Naive thymus-derived CD4-positive, alpha-beta T cell (primary cell): ENCODE measurements around the gene PLCL2. TPM values are rescaled to one million over a fixed set of nuclear protein-coding genes. Genes with fewer than 3 reads are reported as not detected.
"Not testable (repeated sequence)": the region's sequence is repeated elsewhere in the genome, so short reads cannot be mapped to it uniquely, and the experiment has no call there.

ENCODE experiments used
- ATAC-seq: fragments of 150-1000 bp; cut with Tn5 transposase; 2 replicates; pipeline ENCODE4 v1.10.0; 2021; ENCODE audit warnings: mild to moderate bottlenecking, moderate library complexity
- CTCF ChIA-PET: fragments of 350-600 bp; sonication (Branson Sonifier 250); formaldehyde crosslinking; loops from one replicate; lab custom pipeline; 2021; ENCODE audit warnings: antibody characterized with exemption; lab: Charles Lee
- POLR2A ChIA-PET: fragments of 350-600 bp; sonication (Branson Sonifier 250); formaldehyde crosslinking; loops from one replicate; lab custom pipeline; 2021; ENCODE audit warnings: antibody characterized with exemption, inconsistent platforms; lab: Charles Lee
- DNase-seq, 9 donors: peaks; one replicate each; pipeline versions ENCODE4 v3.0.0 to v3.0.0-alpha.2; 2020 to 2022; ENCODE audit warnings: mixed read lengths in 1 of 9
- H3K27ac ChIP-seq: one replicate; pipeline ENCODE4 v1.7.0; 2013; ENCODE audit warnings: mild to moderate bottlenecking, low read depth, low read length, moderate library complexity
- H3K27me3 ChIP-seq, 2 donors: one replicate each; pipeline ENCODE4 v1.7.0; 2013; ENCODE audit warnings: low read length in 2 of 2, mild to moderate bottlenecking in 2 of 2, moderate library complexity in 2 of 2; ENCODE audit not compliant: control insufficient read depth in 2 of 2, insufficient read depth in 2 of 2
- H3K36me3 ChIP-seq, 3 experiments: 1 replicate in 2 of 3; 2 replicates in 1 of 3; pipeline ENCODE4 v1.7.0; 2013; ENCODE audit warnings: low read length in 3 of 3, mild to moderate bottlenecking in 3 of 3, moderate library complexity in 1 of 3; ENCODE audit not compliant: insufficient read depth in 3 of 3, control insufficient read depth in 2 of 3
- H3K4me1 ChIP-seq, 2 donors: one replicate each; pipeline ENCODE4 v1.7.0; 2013; ENCODE audit warnings: low read length in 2 of 2, mild to moderate bottlenecking in 2 of 2, moderate library complexity in 1 of 2; ENCODE audit not compliant: control insufficient read depth in 2 of 2, insufficient read depth in 2 of 2
- H3K4me3 ChIP-seq: 2 replicates; pipeline ENCODE4 v1.7.0; 2013; ENCODE audit warnings: mild to moderate bottlenecking, low read length
- H3K9me3 ChIP-seq, 3 experiments: 1 replicate in 2 of 3; 2 replicates in 1 of 3; pipeline ENCODE4 v1.7.0; 2013; ENCODE audit warnings: low read length in 3 of 3; ENCODE audit not compliant: control insufficient read depth in 2 of 3
- H3K27ac Mint-ChIP-seq, 9 donors: one replicate each; pipeline ENCODE4 v1.8.0; 2020 to 2022; ENCODE audit warnings: mixed read lengths in 9 of 9, mild to moderate bottlenecking in 8 of 9, moderate library complexity in 5 of 9, inconsistent platforms in 2 of 9
- H3K27me3 Mint-ChIP-seq, 5 donors: one replicate each; pipeline ENCODE4 v1.8.0; 2021 to 2022; ENCODE audit warnings: mixed read lengths in 5 of 5, mild to moderate bottlenecking in 1 of 5
- H3K36me3 Mint-ChIP-seq, 5 donors: one replicate each; pipeline ENCODE4 v1.8.0; 2020 to 2022; ENCODE audit warnings: mixed read lengths in 5 of 5, mild to moderate bottlenecking in 3 of 5, inconsistent platforms in 1 of 5
- H3K4me1 Mint-ChIP-seq, 7 donors: one replicate each; pipeline ENCODE4 v1.8.0; 2020 to 2022; ENCODE audit warnings: mixed read lengths in 7 of 7, mild to moderate bottlenecking in 3 of 7, inconsistent platforms in 1 of 7
- H3K4me3 Mint-ChIP-seq, 10 donors: one replicate each; pipeline ENCODE4 v1.8.0; 2020 to 2022; ENCODE audit warnings: mild to moderate bottlenecking in 10 of 10, mixed read lengths in 10 of 10, moderate library complexity in 6 of 10, inconsistent platforms in 2 of 10
- H3K9me3 Mint-ChIP-seq, 11 donors: one replicate each; pipeline ENCODE4 v1.8.0; 2020 to 2022; ENCODE audit warnings: mixed read lengths in 11 of 11, mild to moderate bottlenecking in 4 of 11, inconsistent platforms in 1 of 11, moderate library complexity in 1 of 11
- intact Hi-C, 2 donors: fragments of 100-400 bp; cut with micrococcal nuclease; formaldehyde crosslinking; loops; one replicate each; pipeline ENCODE4 v1.15.1; 2023
- polyA plus RNA-seq, 2 donors: library from polyadenylated mRNA; unstranded; fragments of 300-500 nt; fragmentation: Illumina TruSeq; gene quantifications; one replicate each; pipeline ENCODE4 v1.2.3, GENCODE V29; 2021
- total RNA-seq, 6 experiments: library from RNA in 5 of 6; stranded (reverse) in 5 of 6; gene quantifications; 1 replicate in 5 of 6; 2 replicates in 1 of 6; pipeline ENCODE4 v1.2.3 and lab custom pipeline; 2021 to 2026

PLCL2 gene
- total and polyA plus RNA-seq, 7 experiments from 2014 or later = 48.9 to 90.8 (median 64.1) TPM

- H3K4me1 Mint-ChIP-seq = peaks cover 0 to 6% (median 0%) of the 10 kb centered on the region in 7 donors
- no peaks in the 10 kb centered on the region for H3K27me3 Mint-ChIP-seq
- H3K9me3 Mint-ChIP-seq = peaks cover 0 to 3% (median 0%) of the 10 kb centered on the region in 11 donors
- Histone ChIP-seq H3K4me3 (no peak overlapping the region), H3K36me3 (peaks cover 0 to 2% (median 0%) of the 10 kb centered on the region in 3 experiments), H3K9me3 (no peaks in the 10 kb centered on the region), H3K27ac (no peak overlapping the region), H3K27me3 (no peaks in the 10 kb centered on the region), H3K4me1 (peaks cover 0 to 2% of the 10 kb centered on the region in 2 donors)
- ATAC-seq = no peak
- no peak for DNase-seq
- peaks cover 3 to 29% (median 22%) of the 10 kb centered on the region in 5 donors for H3K36me3 Mint-ChIP-seq
- H3K4me3 Mint-ChIP-seq = no peak overlapping the region
- POLR2A ChIA-PET = no interaction called here
- H3K27ac Mint-ChIP-seq = no peak overlapping the region
- intact Hi-C loops = no loop called here
- CTCF ChIA-PET = no interaction called here
Measured at GRCh38 chr3:17094551-17094950, 209.8 kb downstream of the PLCL2 start.

- intact Hi-C loops = no loop called here
- no peak overlapping the region for H3K27ac Mint-ChIP-seq
- ChIA-PET POLR2A (interaction anchor here (1.1 kb wide), 1 partner anchor 11 kb away, joined by 3 read pairs; no protein-coding TSS in a partner anchor), CTCF (no interaction called here)
- Histone ChIP-seq H3K27me3 (no peaks in the 10 kb centered on the region), H3K9me3 (peaks cover 0 to 5% (median 0%) of the 10 kb centered on the region in 3 experiments), H3K27ac (no peak overlapping the region), H3K36me3 (no peaks in the 10 kb centered on the region), H3K4me3 (no peak overlapping the region), H3K4me1 (no peaks in the 10 kb centered on the region)
- H3K36me3 Mint-ChIP-seq = peaks cover 8 to 29% (median 15%) of the 10 kb centered on the region in 5 donors
- H3K4me3 Mint-ChIP-seq = no peak overlapping the region
- H3K27me3 Mint-ChIP-seq = peaks cover 0 to 10% (median 0%) of the 10 kb centered on the region in 5 donors
- peaks cover 0 to 16% (median 0%) of the 10 kb centered on the region in 7 donors for H3K4me1 Mint-ChIP-seq
- peaks cover 7 to 58% (median 24%) of the 10 kb centered on the region in 11 donors for H3K9me3 Mint-ChIP-seq
- no peak for DNase-seq
- ATAC-seq = no peak
Measured at GRCh38 chr3:17103579-17103978, 218.8 kb downstream of the PLCL2 start.

GRCh38 chr3:17106801-17107200 lies 222.0 kb downstream of the PLCL2 start:
- H3K4me1 ChIP-seq, H3K9me3 ChIP-seq, H3K27me3 ChIP-seq, ATAC-seq, H3K36me3 ChIP-seq, H3K27ac ChIP-seq, POLR2A ChIA-PET, CTCF ChIA-PET, DNase-seq, H3K27me3 Mint-ChIP-seq, H3K27ac Mint-ChIP-seq, H3K4me3 ChIP-seq, H3K4me3 Mint-ChIP-seq: not testable (repeated sequence)
- intact Hi-C loops = loop anchor here in 1 of 2 donors (2.0 kb wide), 1 partner anchor 44 kb away; no protein-coding TSS in a partner anchor
- Mint-ChIP-seq H3K4me1 (peaks cover 0 to 19% (median 0%) of the 10 kb centered on the region in 7 donors), H3K36me3 (peaks cover 3 to 22% (median 6%) of the 10 kb centered on the region in 5 donors), H3K9me3 (peaks cover 2 to 39% (median 12%) of the 10 kb centered on the region in 11 donors)

- Histone ChIP-seq H3K27ac (no peak overlapping the region), H3K4me3 (no peak overlapping the region), H3K36me3 (no peaks in the 10 kb centered on the region), H3K4me1 (no peaks in the 10 kb centered on the region), H3K27me3 (no peaks in the 10 kb centered on the region), H3K9me3 (no peaks in the 10 kb centered on the region)
- ChIA-PET POLR2A (no interaction called here), CTCF (no interaction called here)
- Mint-ChIP-seq H3K9me3 (peaks cover 0 to 11% (median 1%) of the 10 kb centered on the region in 11 donors), H3K27me3 (no peaks in the 10 kb centered on the region), H3K4me1 (peaks cover 0 to 11% (median 0%) of the 10 kb centered on the region in 7 donors), H3K27ac (peak overlapping the region in 1 of 9 donors; percentile 49), H3K36me3 (peaks cover 0 to 12% (median 0%) of the 10 kb centered on the region in 5 donors), H3K4me3 (no peak overlapping the region)
- ATAC-seq = no peak
- intact Hi-C loops = no loop called here
- DNase-seq = no peak
Measured at GRCh38 chr3:17110660-17111396, 226.1 kb downstream of the PLCL2 start.

- Mint-ChIP-seq H3K4me1 (peaks cover 0 to 6% (median 0%) of the 10 kb centered on the region in 7 donors), H3K27me3 (no peaks in the 10 kb centered on the region), H3K36me3 (peaks cover 0 to 12% (median 0%) of the 10 kb centered on the region in 5 donors), H3K9me3 (peaks cover 0 to 5% (median 1%) of the 10 kb centered on the region in 11 donors), H3K27ac (peak overlapping the region in 1 of 9 donors; percentile 49), H3K4me3 (no peak overlapping the region)
- DNase-seq (no peak), ATAC-seq (no peak)
- Histone ChIP-seq H3K27me3 (no peaks in the 10 kb centered on the region), H3K27ac (no peak overlapping the region), H3K4me1 (no peaks in the 10 kb centered on the region), H3K9me3 (no peaks in the 10 kb centered on the region), H3K36me3 (no peaks in the 10 kb centered on the region), H3K4me3 (no peak overlapping the region)
- ChIA-PET CTCF (interaction anchor here (0.7 kb wide), 1 partner anchor 39 kb away, joined by 3 read pairs; no protein-coding TSS in a partner anchor), POLR2A (no interaction called here)
- intact Hi-C loops = no loop called here
Measured at GRCh38 chr3:17111586-17111985, 226.8 kb downstream of the PLCL2 start.

GRCh38 chr3:17115186-17115585 lies 230.4 kb downstream of the PLCL2 start:
- peaks cover 0 to 3% (median 0%) of the 10 kb centered on the region in 7 donors for H3K4me1 Mint-ChIP-seq
- ATAC-seq = no peak
- no peaks in the 10 kb centered on the region for H3K36me3 ChIP-seq

More at GRCh38 chr3:17115186-17115585, 230.4 kb downstream of the PLCL2 start:
- DNase-seq = no peak
- Mint-ChIP-seq H3K36me3 (peaks cover 0 to 8% (median 0%) of the 10 kb centered on the region in 5 donors), H3K9me3 (peaks cover 0 to 7% (median 0%) of the 10 kb centered on the region in 11 donors), H3K4me3 (no peak overlapping the region), H3K27ac (no peak overlapping the region), H3K27me3 (no peaks in the 10 kb centered on the region)
- POLR2A ChIA-PET = no interaction called here
- CTCF ChIA-PET = no interaction called here
- Histone ChIP-seq H3K27me3 (no peaks in the 10 kb centered on the region), H3K9me3 (no peaks in the 10 kb centered on the region), H3K4me1 (no peaks in the 10 kb centered on the region), H3K4me3 (no peak overlapping the region), H3K27ac (no peak overlapping the region)
- intact Hi-C loops = no loop called here
